Activated gamma-delta T cell treated with anti-CD3 and anti-CD28 coated beads, Interleukin-2, amount 50 U/mL, for 16 hours (primary cell): ENCODE measurements around the gene TNRC6A.
"Not testable (repeated sequence)": the region's sequence is repeated elsewhere in the genome, so short reads cannot be mapped to it uniquely, and the experiment has no call there.

Experiments
- DNase-seq: peaks from one replicate; pipeline ENCODE4 v3.0.0-alpha.2; 2020; ENCODE audit warnings: low read depth

Gene TNRC6A

GRCh38 chr16:24729243-24729950 is at the start of gene TNRC6A:
TSS of gene TNRC6A (plus strand) at chr16:24729651. CDS start at chr16:24729842, 191 bp downstream.
- DNase-seq = peak; percentile 80

- DNase-seq = no peak
These were observed 47.7 kb upstream of the TNRC6A start for GRCh38 chr16:24681793-24682192.

GRCh38 chr16:24683250-24683649 is 46.2 kb upstream of the TNRC6A start:
- DNase-seq = no peak

GRCh38 chr16:24683847-24684493 is 45.5 kb upstream of the TNRC6A start:
- no peak for DNase-seq

- DNase-seq = no peak
These were observed 43.7 kb upstream of the TNRC6A start for GRCh38 chr16:24685539-24686432.

GRCh38 chr16:24686678-24687077 is 42.8 kb upstream of the TNRC6A start:
- no peak for DNase-seq

GRCh38 chr16:24688359-24688758 is 41.1 kb upstream of the TNRC6A start:
- DNase-seq = no peak

- no peak for DNase-seq
These were observed 40.3 kb upstream of the TNRC6A start for GRCh38 chr16:24689128-24689527.

GRCh38 chr16:24692854-24693253 is 36.6 kb upstream of the TNRC6A start:
- no peak for DNase-seq

GRCh38 chr16:24694931-24695330 is 34.5 kb upstream of the TNRC6A start:
- no peak for DNase-seq

GRCh38 chr16:24696699-24697098 is 32.8 kb upstream of the TNRC6A start:
- no peak for DNase-seq

GRCh38 chr16:24698308-24698707 is 31.1 kb upstream of the TNRC6A start:
- no peak for DNase-seq

- no peak for DNase-seq
These were observed 30.2 kb upstream of the TNRC6A start for GRCh38 chr16:24699151-24699723.

- no peak for DNase-seq
These were observed 28.7 kb upstream of the TNRC6A start for GRCh38 chr16:24700549-24701392.

GRCh38 chr16:24701521-24701951 is 27.9 kb upstream of the TNRC6A start:
- no peak for DNase-seq

GRCh38 chr16:24707760-24708159 is 21.7 kb upstream of the TNRC6A start:
- DNase-seq = not testable (repeated sequence)

GRCh38 chr16:24713379-24713778 is 16.1 kb upstream of the TNRC6A start:
- no peak for DNase-seq

- no peak for DNase-seq
These were observed 12.0 kb upstream of the TNRC6A start for GRCh38 chr16:24717411-24717810.

- DNase-seq = no peak
These were observed 10.4 kb upstream of the TNRC6A start for GRCh38 chr16:24718967-24719521.

- peak; percentile 14 for DNase-seq
These were observed 7.6 kb upstream of the TNRC6A start for GRCh38 chr16:24721830-24722238.

- no peak for DNase-seq
These were observed 5.8 kb upstream of the TNRC6A start for GRCh38 chr16:24723663-24724062.
